ENCODE results near the gene KRTCAP2.

- peak; percentile 70 to 94 for TF ChIP-seq EP300 (IDR thresholded peaks at IDR 0.05)
- peak; percentile 87 to 94 for TF ChIP-seq POLR2A (IDR thresholded peaks at IDR 0.05)
Observed at GRCh38 chr1:155135415-155136028, 37.6 kb downstream of the KRTCAP2 start, which contains the start of gene SLC50A1.
